NB4 (cell line): ENCODE data around the gene DAPK1.

Source experiments
- POLR2A ChIP-seq: IDR thresholded peaks from 2 replicates; pipeline ENCODE4 v1.6.1; 2011; ENCODE audit warnings: mild to moderate bottlenecking; ENCODE audit not compliant: insufficient read length; ENCODE audit errors: extremely low read depth
- TF ChIP-seq, protein P1 (sequence below): IDR thresholded peaks from one replicate; pipeline ENCODE4 v1.5.1; 2012; ENCODE audit warnings: low read depth, low read length

- TF ChIP-seq, protein P1, sequence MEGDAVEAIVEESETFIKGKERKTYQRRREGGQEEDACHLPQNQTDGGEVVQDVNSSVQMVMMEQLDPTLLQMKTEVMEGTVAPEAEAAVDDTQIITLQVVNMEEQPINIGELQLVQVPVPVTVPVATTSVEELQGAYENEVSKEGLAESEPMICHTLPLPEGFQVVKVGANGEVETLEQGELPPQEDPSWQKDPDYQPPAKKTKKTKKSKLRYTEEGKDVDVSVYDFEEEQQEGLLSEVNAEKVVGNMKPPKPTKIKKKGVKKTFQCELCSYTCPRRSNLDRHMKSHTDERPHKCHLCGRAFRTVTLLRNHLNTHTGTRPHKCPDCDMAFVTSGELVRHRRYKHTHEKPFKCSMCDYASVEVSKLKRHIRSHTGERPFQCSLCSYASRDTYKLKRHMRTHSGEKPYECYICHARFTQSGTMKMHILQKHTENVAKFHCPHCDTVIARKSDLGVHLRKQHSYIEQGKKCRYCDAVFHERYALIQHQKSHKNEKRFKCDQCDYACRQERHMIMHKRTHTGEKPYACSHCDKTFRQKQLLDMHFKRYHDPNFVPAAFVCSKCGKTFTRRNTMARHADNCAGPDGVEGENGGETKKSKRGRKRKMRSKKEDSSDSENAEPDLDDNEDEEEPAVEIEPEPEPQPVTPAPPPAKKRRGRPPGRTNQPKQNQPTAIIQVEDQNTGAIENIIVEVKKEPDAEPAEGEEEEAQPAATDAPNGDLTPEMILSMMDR: no peak
- TF ChIP-seq POLR2A: no peak
Observed at GRCh38 chr9:87657893-87658292, 160.2 kb downstream of the DAPK1 start.
